ENCODE results near the gene RFT1.
A peak's percentile ranks its signal among the peaks of the same experiment; 100 is the strongest.
"Not testable (repeated sequence)": the region's sequence is repeated elsewhere in the genome, so short reads cannot be mapped to it uniquely, and the experiment has no call there.

Gene RFT1

DNA sequence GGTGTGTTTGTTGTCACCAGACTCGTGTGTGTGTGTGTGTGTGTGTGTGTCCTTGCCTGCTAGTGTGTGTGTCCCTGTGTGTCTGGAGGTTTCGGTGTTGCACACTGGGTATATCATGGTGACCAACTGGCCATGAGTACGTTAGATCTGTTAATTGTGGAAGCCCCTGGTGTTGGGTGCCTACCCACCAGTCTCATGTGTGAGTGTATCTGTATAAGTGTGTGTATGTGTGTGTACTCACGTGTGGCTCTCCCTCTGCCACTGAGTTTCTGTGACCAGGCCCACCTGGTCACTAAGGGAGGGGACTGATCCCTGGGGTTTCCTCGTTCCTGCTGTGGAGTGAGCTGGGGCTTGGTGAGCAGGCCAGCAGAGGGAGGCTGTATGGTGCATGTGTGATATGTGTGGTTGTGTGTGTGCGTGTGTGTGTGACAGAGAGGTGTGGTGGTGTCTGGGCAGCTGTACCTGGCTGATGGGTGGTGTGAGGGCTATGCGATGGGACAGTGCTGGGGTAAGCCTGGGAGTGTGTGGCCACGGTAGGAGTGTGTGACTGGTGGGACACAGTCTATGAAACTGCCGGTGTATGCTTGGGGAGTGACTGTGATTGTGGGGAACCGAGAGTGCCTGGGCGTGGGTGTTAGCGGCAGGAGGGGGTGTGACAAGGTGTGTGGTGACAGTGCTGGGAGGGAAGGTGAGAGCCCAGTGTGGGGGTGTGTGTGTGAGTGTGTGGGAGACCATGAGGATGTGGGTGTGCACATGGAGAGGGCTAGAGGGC lies 32.6 kb upstream of the RFT1 start:
- DNase-seq = peak in 2 of 4 experiments; percentile 3

DNA sequence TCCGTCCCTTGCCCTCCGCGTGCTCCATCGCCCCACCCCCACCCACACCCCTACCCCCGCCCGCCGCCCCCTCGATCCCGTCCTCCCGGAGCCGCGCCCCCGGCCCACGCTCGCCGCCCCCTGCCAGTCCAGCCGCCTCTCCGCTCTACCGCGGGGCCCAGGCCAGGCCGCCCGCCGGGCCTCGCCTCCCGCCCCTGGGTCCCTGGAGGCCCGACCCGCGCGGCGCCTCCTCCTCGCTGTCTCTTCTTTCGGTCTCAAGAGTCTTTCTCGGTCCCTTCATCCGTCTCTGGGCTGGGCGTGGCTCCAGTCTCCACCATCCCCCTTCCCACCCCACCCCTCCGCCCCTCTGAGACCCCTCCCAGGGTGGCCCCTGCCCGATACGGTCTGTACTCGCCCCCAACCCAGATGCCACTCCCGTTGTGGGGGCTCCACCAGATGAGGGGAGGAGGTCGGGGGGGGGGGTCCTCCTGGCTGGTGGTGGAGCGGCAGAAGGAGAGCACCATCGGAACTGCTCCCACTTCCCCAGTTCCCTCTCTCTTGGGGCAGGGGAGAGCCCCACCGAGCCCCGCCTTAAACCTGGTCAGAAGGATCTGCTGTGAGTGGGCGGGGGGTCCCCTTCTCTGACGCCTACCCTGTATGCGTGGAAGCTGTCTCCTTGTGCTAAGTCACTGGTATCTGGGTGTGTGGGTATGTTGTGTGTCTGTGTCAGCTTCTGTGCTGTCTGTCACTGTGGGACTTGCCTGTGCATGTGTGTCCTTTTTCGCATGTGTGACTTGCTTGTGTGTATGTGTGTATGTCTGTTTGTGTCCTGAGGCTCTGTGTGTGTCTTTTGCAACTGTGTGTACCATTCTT lies 31.8 kb upstream of the RFT1 start:
- DNase-seq = peak in 1 of 4 experiments; percentile 16

DNA sequence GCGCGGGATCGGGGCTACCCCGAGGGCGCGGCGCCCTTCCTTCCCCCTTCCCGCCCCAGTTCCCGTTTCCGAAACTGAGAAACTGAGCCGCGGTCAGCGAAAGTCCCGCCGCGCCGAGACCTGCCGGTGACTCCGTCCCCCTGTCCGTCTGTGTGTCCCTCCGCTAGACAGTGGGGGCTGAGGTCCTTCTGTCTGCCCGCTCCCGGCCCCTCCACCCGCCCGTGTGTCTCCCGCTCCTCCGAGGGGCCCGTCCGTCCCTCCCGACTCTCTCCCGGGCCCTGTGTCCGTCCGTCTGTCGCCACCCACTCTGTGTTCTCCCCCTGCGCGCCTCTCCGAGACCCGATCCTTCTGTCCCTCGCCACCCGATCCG lies 31.2 kb upstream of the RFT1 start:
- DNase-seq = no peak

DNA sequence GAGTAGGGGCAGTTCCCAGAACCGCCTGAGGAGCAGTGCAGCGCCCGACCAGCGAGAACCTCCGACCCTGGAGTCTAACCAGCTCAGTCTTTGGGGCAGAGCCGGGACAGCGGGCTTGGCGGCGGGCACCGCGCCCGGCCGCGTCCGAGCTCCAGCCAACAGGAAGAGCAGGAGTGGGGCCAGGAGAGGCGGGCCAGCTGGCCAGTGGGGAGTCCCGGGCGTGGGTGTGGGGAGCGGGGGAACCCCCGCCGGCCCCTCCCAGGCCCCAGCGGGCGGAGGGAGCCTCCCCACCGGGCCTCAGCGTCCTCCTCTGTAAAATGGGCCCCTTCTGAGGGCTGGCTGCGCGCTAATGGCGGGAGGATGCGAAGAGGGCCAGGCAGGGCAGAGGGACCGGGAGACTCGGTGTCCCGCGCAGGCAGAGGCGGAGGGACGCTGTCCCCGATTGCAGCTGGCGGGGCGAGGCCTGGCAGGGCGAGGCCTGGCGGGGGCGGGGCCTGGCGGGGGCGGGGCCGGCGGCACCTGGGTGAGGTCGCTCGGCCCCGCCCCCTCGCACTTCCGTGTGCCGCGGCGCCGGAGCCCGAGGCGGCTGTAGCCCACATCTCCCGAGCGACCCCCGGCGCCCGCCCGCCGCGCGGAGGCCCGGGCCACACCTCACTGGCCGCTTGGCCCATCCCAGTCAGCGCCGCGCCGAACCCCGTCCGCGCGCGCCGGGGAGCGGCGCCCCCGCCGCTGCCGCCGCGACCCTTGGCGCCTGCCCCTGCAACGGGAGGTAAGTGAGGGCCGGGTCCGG lies 30.6 kb upstream of the RFT1 start, which contains the start of gene PRKCD:
Gene PRKCD, plus strand, starts transcription at position 550 of the 790 bp plus-strand sequence. CDS start 17,214 bp downstream, outside the sequence.
- DNase-seq = peak; percentile 28 to 79 (median 52)

DNA sequence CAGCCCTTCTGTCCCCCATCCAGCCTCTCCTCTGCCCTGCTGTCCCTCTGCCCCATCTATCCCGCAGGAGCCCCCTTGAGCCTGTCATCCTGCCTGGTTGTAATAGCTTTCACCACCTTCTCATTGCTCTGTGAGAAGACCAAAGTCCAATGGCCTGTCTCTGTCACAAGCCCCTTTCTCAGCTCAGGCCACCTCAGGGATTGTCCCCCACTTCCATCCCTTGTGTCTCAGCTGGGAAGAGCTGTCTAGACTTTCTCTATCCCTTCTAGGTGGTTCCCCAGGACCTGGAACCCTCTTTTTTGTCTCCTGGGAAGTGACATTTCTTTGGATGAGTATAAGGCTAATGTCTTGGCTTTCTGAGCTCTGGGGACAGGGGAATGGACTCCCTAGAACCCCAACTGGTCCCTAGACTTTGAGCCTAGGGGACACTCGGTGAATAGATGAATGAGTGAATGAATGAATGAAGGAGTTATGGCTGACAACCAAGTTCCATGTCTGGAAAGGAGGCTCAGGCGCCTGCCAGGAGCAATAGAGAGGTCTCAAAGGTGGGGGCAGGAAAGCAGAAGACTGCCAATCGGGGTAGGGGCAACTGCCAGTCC lies 29.9 kb upstream of the RFT1 start:
- DNase-seq = no peak

DNA sequence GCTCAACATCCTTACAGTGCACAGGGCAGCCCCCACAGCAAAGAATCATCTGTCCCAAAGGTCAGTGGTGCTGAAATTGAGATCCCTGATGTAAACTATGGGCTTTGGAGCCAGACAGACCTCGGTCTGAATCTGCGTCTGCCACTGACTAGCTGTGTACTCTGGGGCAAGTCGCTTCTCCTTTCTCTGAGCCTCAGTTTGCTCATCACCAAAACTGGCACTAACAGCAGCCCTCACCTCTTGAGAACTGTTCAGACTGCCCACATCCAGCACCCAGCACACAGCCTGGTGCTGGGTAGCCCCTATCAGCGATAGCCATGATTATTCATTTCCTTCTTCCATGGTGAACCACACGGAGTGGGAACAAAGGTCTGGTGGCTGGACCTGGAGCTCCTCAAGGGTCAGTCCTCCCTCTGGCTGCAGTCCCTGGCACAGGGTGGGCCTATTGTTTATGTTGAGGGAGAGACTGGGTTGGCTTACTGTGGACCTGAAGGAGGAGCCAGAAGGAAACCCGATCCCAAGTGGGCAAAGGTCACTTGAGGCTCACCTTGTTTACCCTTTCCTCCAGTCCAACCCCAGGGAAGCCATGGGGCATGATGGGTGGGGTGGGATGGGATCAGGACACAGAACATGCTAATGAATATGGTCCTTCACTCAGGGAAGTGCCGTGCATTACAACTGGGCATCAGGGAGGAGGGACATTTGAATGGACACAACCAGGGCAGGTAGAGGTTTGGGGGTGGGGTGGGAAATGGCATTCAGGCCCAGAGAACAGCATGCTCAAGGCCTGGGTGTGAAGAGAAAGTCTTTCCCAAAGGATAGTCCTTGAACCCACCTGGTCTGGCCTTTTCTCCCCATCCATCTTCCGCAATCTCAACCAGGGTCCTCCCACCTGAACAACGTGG lies 29.2 kb upstream of the RFT1 start:
- DNase-seq = no peak

DNA sequence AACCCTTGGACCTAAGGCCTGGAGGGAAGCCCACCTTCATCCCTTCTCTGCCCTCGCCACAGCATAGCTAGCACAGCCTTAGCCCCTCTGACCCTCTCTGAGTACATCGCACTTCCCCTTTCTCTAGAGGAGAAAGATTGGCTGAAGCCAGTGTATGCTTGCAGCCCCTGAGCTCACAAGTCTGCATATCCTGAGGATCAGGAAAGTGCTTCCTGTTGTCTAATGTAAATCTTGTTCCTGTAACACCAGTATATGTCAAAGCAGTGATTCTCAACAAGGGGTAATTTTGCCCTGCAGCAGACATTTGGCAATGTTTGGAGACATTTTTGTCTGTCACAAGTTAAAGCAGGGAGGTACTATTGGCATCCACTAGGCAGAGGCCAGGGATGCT lies 28.5 kb upstream of the RFT1 start:
- DNase-seq = no peak

DNA sequence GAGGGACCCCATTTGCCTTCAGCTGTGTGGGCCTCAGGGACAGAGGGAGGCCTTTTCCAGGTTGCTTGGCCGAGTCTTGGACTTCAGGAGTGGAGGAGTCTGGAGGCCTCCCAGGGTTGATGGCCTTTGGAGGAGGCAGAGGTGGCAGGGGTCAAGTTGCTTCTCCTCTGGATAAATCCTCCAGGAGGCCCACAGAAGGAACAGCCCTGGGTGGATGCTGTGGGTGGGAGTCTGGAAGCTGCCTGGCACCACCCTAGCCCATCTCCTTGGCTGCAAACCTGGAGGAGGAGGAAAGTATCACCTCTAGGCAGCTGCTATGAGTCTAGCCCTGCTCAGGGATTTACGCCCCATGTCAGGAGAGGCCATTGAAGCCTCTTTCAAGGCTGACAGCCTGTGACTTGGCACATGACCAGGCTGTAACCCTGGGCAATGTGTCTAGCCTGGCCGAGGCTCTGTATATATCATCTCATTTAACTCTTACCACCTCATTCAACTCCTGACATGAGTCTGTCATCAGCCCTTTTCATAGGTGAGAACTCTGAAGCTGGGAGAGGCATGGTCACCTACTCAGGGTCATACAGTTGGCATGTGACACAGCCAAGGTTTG lies 27.8 kb upstream of the RFT1 start:
- DNase-seq = no peak

DNA sequence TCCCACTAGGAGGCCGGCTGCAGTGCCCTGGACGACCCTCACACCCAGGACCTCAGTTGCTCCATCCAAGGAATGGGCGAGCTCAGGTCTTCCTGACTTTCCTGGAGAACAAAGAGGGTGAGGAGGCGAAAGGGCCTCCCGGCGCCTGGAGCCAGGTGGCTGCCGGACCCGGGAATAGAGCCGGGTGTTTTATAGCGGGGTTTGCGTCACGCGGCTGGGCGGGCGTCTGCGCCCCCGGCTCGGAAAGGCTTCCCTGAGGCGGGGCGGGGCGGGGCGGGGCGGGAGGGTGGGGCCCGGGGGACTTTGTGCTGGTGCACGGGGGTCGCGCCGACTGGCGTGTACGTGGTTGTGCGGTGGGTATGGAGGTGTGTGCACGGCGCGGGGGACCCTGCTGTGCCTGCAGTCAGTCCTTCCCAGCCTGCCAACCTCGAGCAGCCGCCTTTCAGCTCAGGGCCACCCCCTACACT lies 26.2 kb upstream of the RFT1 start:
- no peak for DNase-seq

DNA sequence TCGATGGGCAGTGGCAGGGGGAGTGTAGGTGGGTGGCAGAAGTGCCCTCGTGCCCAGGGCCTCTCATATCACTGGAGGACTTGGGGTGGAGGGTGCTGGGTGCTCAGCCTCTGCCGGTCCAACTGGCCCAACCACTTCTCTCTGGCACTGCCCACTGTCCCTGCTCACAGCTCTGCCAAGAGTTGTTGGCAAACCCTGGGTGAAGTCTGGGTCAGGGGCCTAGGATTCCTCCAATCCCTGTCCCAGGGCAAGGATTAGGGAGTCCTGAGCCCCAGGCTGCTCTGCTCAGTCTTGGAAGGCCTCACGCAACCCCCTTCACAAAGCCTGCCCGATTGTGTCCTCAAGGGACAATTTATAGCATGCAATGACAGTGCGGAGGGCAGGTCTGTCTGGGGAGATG lies 25.5 kb upstream of the RFT1 start:
- DNase-seq = no peak

DNA sequence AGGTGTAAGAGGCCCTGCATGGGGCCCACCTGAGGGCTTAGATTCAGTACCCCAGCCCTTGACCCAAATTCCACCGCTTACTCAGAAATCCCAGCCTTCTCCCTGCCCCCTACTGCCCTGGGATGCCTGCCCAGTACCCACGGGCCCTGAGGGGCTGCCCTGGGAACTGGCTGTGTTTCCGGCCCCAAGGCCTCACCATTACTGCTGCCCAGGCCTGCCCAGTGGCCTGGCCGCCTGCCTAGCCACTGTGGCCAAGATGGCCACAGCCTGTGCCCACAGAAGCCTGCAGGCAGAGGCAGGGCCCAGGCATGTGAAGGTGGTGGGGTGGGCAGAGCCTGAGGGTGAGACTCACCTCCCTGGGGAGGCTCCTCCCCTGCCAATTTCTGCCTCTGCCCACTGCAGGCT lies 24.6 kb upstream of the RFT1 start:
- DNase-seq = no peak

DNA sequence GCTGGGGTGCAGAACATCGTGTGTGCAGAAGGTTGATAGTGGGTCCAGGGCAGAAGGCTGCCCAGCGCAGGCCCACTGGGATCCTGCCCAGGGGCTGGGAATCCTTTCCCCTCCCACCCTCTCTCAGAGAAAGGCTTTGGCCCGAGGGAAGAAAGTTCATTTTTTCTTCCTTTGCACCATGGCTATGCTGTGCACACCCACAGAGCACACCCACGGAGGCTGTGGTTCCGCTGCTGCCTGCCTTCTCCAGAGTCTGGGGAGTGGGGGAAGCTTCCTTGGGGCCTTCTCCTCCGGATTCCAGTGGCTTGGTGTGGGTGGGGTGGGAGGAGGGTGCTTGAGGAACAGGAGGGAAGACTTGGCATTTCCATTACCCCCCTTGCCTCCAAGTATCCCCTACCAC lies 23.7 kb upstream of the RFT1 start:
- DNase-seq = no peak

DNA sequence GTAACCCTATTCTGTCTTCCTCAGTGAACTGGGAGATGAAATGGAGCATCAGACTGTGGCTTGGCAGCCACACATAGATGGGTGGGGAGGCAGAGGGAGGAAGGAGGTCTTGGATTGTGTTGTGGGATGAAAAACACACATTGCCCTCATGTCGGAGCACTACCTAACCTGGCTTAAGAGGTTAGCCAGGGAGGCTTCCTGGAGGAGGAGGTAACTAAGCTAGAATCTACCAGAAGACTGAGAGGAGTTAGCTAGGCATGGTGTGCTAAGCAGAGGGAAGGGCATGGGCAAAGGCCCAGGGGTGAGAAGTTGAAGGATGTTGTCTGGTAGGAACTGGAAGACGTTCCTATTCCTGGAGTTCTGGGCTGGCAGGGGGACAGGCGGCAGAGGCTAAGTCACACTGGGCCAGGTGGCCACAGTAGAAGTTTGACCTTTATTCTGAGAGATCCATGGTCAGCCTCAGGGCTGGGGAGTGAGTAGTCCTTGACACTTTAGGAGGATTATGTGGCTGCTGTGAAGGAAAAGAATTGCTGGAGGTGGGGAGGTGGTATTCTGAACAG lies 23.1 kb upstream of the RFT1 start:
- no peak for DNase-seq

DNA sequence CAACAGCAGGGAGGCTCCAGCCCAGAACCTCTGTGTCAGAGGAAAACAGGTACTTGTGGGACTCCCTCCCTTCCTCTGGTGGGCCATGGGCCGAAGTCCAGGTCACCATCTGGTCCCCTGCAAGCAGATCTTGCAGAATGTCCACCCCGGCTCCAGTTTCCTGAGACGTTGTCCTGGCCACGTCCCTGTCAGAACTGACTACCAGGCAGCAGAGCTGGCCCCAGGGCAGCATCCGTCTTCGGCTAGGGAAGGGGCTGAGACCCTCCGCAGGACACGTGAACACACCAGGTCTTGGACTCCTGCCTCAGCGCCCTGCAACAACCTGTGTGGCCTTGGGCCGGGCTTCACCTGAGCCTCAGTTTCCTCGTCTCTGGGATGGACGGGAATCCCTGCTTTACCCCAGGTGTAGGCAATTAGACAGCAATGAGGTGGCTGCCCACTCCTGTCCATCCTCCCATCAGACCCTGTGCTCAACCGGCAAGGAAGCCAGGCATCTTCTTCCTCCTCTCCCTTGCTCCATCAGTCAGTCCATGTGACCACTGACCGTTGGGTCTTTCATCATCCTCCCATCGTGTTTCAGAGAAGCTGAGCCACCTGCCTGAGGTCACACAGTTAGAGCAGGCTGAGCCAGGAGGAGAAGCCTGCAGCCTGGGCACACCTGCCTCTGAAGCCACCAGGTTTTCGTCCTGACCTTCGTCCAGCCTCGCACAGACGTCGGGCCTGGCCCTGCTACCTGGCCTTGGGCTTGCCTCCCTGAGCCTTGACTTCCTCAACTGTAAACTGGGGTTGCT lies 21.8 kb upstream of the RFT1 start:
- DNase-seq = no peak

DNA sequence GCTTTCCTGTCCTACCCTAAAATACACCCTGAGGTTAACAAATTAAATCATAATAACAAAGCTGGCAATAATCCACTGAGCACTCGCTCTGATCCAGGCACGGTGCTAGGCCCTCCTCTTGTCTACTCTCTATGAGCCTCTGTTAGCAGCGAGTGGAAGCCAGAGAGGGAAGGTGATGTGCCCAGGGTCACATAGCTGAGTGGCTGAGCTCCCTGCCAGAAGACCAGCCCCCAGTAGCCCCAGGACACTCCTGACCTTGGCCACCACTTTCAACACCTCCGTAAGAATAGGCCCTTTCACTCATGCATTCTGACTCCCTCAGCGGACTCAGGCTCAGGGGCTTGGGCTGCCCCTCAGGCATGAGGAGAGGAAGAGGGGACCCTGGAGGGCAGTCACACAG lies 21.2 kb upstream of the RFT1 start:
- no peak for DNase-seq

DNA sequence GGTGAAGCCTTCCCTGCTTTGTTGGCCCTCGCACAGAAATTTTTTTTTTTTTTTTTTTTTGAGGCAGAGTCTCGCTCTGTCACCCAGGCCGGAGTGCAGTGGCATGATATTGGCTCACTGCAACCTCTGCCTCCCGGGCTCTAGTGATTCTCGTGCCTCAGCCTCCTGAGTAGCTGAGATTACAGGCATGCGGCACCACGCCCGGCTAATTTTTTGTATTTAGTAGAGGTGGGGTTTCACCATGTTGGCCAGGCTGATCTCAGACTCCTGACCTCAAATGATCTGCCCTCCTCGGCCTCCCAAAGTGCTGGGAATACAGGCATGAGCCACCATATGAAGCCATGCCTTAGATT lies 20.8 kb upstream of the RFT1 start:
- not testable (repeated sequence) for DNase-seq

DNA sequence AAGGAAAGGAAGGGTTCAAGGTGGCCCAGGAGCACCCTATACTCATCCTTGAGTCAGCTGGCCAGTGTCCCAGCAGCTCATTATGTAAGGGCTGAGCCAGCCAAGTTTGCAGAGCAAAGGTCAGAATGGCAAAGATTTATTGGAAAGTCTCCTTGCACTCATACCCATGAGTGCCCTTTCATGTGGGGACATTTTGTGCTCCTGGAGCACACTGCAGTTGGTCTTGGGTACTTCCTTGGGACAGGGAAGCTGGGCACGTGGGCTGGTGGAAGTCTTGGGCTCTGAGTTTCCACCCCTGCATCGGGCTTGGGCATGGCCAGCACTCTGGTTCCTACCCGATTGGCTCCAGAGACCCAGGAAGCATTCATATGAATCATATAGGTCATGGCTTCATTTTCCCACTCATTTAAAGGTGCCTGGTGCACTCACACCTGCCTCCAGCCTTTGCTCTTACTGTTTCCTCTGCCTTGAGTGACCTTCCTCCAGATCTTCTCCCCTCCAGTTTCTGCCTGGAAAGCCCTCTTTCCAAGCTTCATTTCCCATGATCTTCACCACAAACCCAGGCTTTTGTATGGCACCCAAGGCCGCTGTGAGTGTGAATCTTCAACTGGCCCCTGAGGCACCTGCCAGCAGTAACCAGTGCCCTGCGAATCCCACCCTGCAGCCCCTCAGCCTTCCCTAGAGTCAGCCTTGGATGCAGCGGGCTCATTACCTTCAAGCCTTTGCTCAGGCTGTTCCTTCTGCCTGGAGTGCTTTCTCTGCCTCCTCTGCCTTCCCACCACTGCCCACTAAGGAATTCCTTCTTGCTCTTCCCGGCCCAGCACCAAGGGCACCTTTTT lies 20.2 kb upstream of the RFT1 start:
- DNase-seq = no peak

DNA sequence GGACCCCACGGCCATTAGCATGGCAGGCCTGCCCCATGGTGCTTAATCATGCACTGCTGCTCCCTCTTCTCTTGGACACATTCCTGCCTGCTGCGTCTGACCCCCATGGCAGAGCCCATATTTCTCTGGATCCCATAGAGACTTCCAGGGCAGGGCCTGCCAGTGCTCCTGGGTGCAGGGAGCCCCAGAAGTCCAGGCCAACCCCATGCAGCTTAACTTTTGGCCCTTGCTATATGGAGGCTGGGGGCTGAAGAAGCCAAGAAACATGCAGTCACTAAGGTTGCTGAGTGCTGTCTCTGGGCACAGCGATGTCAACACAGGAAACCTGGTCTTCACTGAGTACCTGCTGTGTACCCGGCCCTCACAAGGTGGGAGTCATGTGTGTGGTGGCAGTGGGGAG lies 19.5 kb upstream of the RFT1 start:
- DNase-seq = no peak

DNA sequence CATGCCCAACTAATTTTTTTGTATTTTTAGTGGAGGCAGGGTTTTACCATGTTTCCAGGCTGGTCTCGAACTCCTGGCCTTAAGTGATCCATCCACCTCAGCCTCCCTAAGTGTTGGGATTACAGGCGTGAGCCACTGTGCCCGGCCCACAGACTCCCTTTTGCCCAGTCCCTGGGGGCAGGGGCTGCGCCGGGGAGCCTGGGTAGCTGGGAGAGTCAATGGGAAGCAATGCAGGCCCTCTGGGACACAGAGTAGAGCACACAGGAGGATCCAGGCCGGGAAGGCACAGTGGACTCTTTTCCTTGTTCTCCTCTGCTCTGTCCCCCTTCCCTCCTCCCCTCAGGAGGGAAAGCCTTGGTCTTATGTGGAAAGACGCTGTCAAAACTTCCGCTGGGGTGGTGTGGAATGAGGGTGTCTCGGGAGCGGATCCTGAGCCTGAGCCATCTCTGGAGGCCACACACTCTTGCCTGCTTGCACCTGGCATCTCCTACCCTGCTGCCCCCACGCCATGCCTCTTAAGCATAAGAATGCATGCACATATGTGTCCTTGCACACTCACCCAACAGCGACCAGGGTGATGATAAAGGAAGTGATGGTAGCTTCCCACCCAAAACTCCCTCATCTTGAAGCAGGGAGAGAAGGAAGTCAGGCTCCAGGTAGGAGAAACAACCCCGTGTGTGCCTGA lies 18.9 kb upstream of the RFT1 start:
- DNase-seq = no peak

Measured in activated naive CD4-positive, alpha-beta T cell (primary cell).